ENCODE measurements around the gene FARS2. TPM values are rescaled to one million over a fixed set of nuclear protein-coding genes. Genes with fewer than 3 reads are reported as not detected.

The FARS2 gene
- polyA plus RNA-seq, 1 donor (not counting 4 experiments of a cell fraction or from before 2014, with no cell fraction given), result 21.3 TPM

DNA sequence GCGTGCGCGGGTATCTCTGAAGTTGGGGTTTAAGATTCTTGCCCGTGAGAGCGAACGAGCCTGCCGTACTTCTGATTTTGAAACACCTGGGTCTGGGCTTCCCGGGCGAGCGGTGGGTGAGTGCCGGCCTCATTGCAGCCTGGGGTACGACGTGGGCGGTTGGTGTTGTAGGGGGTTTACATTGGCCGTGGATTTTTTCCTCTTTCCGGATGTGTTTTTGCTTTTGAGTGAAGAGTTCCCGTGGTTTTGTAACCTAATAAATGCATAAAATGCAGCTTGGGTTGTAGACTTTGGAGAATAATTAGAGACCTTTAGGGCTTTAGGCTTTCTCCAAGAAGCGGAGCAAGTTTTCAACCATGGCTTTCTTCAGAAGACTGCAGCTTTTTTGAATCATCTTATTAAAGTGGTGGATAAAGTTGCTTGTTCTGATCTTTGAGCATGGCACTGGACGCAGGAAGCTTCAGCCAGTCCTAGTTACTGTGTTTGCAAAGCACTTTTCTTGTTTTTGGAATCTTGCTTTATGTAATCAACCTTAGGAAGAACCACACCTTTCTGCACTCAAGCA, 314 bp downstream of the FARS2 start:
- Histone ChIP-seq H3K79me2 (ENCODE audit: control insufficient read depth, insufficient read depth, low read length) (peaks cover 67% of the 10 kb centered on the region), H3K9me3 (ENCODE audit: control insufficient read depth, low read depth, low read length) (no peaks in the 10 kb centered on the region), H3K9me1 (ENCODE audit: control insufficient read depth, extremely low read depth, insufficient read depth, low read length) (no peaks in the 10 kb centered on the region), H3K27me3 (ENCODE audit: control insufficient read depth, extremely low read depth, insufficient read depth, low read length) (no peaks in the 10 kb centered on the region), H3K4me3 (ENCODE audit: control insufficient read depth in 2 of 3, extremely low read depth in 1 of 3, insufficient read depth in 2 of 3, low read depth in 1 of 3, low read length in 3 of 3) (peak overlapping the region; percentile 71 to 98 (median 80)), H3K9ac (ENCODE audit: control insufficient read depth, extremely low read depth, insufficient read depth, low read length) (peak overlapping the region; percentile 98), H3K36me3 (ENCODE audit: control insufficient read depth in 2 of 2, extremely low read depth in 1 of 2, insufficient read depth in 2 of 2, low read length in 2 of 2) (peaks cover 0 to 17% of the 10 kb centered on the region in 2 experiments), H3K4me2 (ENCODE audit: control insufficient read depth, extremely low read depth, insufficient read depth, low read depth, low read length) (peak overlapping the region; percentile 73), H2AFZ (ENCODE audit: control insufficient read depth, low read length) (peak overlapping the region; percentile 96), H4K20me1 (ENCODE audit: control insufficient read depth, extremely low read depth, insufficient read depth, low read length) (no peaks in the 10 kb centered on the region), H3K4me1 (ENCODE audit: control insufficient read depth, extremely low read depth, insufficient read depth, low read length) (peaks cover 12% of the 10 kb centered on the region), H3K27ac (ENCODE audit: control insufficient read depth, insufficient read depth, low read length) (peak overlapping the region; percentile 96)
- no peak for DNase-seq (ENCODE audit: low read depth, low spot score)
- dilution Hi-C loops (cut with MboI; ENCODE audit: extremely low pct_ligation_motif_present, low sequenced_read_pairs), result no loop called here
- TF ChIP-seq, protein P1, sequence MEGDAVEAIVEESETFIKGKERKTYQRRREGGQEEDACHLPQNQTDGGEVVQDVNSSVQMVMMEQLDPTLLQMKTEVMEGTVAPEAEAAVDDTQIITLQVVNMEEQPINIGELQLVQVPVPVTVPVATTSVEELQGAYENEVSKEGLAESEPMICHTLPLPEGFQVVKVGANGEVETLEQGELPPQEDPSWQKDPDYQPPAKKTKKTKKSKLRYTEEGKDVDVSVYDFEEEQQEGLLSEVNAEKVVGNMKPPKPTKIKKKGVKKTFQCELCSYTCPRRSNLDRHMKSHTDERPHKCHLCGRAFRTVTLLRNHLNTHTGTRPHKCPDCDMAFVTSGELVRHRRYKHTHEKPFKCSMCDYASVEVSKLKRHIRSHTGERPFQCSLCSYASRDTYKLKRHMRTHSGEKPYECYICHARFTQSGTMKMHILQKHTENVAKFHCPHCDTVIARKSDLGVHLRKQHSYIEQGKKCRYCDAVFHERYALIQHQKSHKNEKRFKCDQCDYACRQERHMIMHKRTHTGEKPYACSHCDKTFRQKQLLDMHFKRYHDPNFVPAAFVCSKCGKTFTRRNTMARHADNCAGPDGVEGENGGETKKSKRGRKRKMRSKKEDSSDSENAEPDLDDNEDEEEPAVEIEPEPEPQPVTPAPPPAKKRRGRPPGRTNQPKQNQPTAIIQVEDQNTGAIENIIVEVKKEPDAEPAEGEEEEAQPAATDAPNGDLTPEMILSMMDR (optimal IDR thresholded peaks at IDR 0.05 in 1 of 3, IDR thresholded peaks at IDR 0.05 in 1 of 3, conservative IDR thresholded peaks at IDR 0.05 in 1 of 3; ENCODE audit: extremely low read depth in 1 of 3, insufficient read depth in 2 of 3, low read length in 3 of 3), result no peak
- TF ChIP-seq EZH2 (IDR thresholded peaks at IDR 0.05; ENCODE audit: low read length), result no peak
- no peak for FAIRE-seq

DNA sequence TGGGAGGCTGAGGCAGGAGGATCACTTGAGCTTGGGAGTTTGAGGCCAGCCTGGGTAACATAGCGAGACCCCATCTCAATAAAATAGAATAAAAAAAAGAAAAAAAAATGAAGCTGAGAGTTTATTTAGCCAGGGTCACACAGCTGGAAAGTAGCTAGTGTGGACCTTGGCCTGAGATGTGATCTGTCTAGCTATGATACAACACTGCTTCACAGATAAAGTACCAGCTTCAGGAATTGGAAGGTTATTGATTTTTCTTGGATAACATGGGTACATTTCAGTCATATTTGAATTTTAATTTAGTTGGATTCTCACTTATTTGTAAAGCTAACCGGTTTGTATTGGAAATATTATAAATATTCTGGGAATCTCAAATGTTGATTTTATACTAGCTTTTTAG, 5.1 kb downstream of the FARS2 start:
- Histone ChIP-seq H3K4me3 (ENCODE audit: control insufficient read depth in 2 of 3, extremely low read depth in 1 of 3, insufficient read depth in 2 of 3, low read depth in 1 of 3, low read length in 3 of 3) (no peak overlapping the region), H3K4me1 (ENCODE audit: control insufficient read depth, extremely low read depth, insufficient read depth, low read length) (peaks cover 8% of the 10 kb centered on the region), H3K4me2 (ENCODE audit: control insufficient read depth, extremely low read depth, insufficient read depth, low read depth, low read length) (no peak overlapping the region), H3K27ac (ENCODE audit: control insufficient read depth, insufficient read depth, low read length) (no peak overlapping the region), H3K9me3 (ENCODE audit: control insufficient read depth, low read depth, low read length) (no peaks in the 10 kb centered on the region), H3K9ac (ENCODE audit: control insufficient read depth, extremely low read depth, insufficient read depth, low read length) (no peak overlapping the region), H3K9me1 (ENCODE audit: control insufficient read depth, extremely low read depth, insufficient read depth, low read length) (no peaks in the 10 kb centered on the region), H4K20me1 (ENCODE audit: control insufficient read depth, extremely low read depth, insufficient read depth, low read length) (no peaks in the 10 kb centered on the region), H3K27me3 (ENCODE audit: control insufficient read depth, extremely low read depth, insufficient read depth, low read length) (no peaks in the 10 kb centered on the region), H3K79me2 (ENCODE audit: control insufficient read depth, insufficient read depth, low read length) (peaks cover 47% of the 10 kb centered on the region), H3K36me3 (ENCODE audit: control insufficient read depth in 2 of 2, extremely low read depth in 1 of 2, insufficient read depth in 2 of 2, low read length in 2 of 2) (no peaks in the 10 kb centered on the region), H2AFZ (ENCODE audit: control insufficient read depth, low read length) (no peak overlapping the region)
- TF ChIP-seq EZH2 (IDR thresholded peaks at IDR 0.05; ENCODE audit: low read length), result no peak
- TF ChIP-seq, protein P1 (optimal IDR thresholded peaks at IDR 0.05 in 1 of 3, IDR thresholded peaks at IDR 0.05 in 1 of 3, conservative IDR thresholded peaks at IDR 0.05 in 1 of 3; ENCODE audit: extremely low read depth in 1 of 3, insufficient read depth in 2 of 3, low read length in 3 of 3), result no peak
- FAIRE-seq (no peak), DNase-seq (ENCODE audit: low read depth, low spot score) (no peak)
- dilution Hi-C loops (cut with MboI; ENCODE audit: extremely low pct_ligation_motif_present, low sequenced_read_pairs), result no loop called here
